ENCODE measurements around the gene FANCC.
A peak's percentile ranks its signal among the peaks of the same experiment; 100 is the strongest.

The FANCC gene

DNA sequence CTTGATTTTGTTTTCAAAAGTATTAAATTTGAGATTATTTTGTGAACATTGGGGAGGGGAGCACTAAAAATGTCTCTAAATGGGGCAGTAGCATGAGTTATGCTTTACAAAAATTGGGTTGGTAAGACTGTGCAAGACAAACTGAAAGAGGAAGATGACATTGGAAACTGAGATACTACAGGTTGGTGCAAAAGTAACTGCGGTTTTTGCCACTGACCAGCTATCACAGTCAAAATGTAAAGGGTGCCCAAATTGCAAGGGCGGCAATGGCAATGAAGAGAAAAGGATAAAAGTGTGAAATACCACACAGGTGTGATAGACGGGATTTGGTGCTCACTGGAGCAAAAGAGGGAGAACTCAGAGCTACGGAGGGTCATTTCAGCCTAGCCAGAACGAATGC lies 124.0 kb downstream of the FANCC start:
- H3K4me3 Mint-ChIP-seq: no peak overlapping the region
- H3K27me3 Mint-ChIP-seq: no peaks in the 10 kb centered on the region
- CTCF ChIA-PET: no interaction called here
- H3K36me3 Mint-ChIP-seq: peaks cover 7% of the 10 kb centered on the region
- peaks cover 3% of the 10 kb centered on the region for H3K9me3 Mint-ChIP-seq
- DNase-seq: no peak
- peaks cover 39% of the 10 kb centered on the region for H3K4me1 Mint-ChIP-seq
- no peak overlapping the region for H3K27ac Mint-ChIP-seq

DNA sequence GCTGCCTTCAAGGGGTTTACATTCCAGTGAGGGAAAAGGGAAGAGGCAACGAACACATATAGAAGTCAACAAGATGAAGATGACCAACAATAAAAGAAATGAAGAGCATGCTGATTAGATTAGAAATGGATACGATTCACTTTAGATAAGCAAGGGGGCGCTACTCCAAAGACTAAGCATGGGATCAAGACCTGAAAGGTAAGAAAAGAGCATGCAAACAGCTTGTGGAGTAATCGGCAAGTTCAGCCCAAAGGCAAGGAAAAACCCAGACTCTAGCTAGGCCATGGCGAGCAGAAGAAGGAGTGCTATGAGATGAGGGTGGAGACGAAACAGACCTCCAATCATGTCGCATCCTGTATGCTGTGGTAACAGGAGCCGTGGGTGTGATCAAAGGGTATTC lies 124.4 kb downstream of the FANCC start:
- Mint-ChIP-seq H3K4me1 (peaks cover 44% of the 10 kb centered on the region), H3K4me3 (no peak overlapping the region), H3K27me3 (no peaks in the 10 kb centered on the region), H3K36me3 (peaks cover 7% of the 10 kb centered on the region), H3K27ac (no peak overlapping the region), H3K9me3 (peaks cover 3% of the 10 kb centered on the region)
- CTCF ChIA-PET: no interaction called here
- DNase-seq: no peak

DNA sequence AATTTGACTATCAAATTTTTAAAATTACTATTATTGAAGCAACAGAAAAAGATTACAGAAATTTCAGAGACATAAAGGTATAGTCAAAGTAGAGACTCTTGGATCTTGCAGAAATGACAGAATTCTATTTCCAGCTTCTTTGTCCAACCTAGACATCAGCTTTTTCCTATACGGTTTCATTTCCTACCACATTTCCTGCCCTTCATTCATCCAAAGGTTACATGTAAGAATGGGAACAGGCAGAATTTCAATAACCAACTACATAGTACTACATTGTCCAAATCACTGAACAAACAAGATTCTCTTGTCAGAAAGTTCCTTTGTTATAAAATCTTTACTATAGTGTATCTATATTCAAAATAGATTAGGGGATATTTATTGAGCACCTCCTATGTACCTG lies 124.9 kb downstream of the FANCC start:
- CTCF ChIA-PET: no interaction called here
- Mint-ChIP-seq H3K36me3 (peaks cover 7% of the 10 kb centered on the region), H3K9me3 (peaks cover 3% of the 10 kb centered on the region), H3K4me3 (no peak overlapping the region), H3K27ac (no peak overlapping the region), H3K27me3 (no peaks in the 10 kb centered on the region), H3K4me1 (peaks cover 48% of the 10 kb centered on the region)
- no peak for DNase-seq

DNA sequence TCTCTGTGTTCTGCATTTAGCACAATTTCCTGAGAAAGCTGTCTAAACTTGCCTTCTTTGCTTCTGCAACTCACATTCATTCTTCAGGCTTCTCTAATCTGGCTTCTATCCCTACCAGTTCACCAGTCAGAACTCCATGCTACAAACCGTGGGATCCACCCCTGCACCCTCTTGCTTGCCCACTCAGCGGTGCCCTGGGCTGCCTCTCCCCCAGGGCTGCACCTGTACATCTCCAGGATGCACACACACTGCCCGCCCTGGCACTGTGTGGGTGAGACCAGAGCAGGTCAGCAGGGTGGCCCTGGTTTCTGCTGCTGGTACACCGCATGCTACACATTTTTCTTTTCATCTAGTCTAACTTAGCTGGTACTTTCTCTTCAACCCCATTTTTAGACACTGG lies 127.1 kb downstream of the FANCC start:
- peaks cover 52% of the 10 kb centered on the region for H3K4me1 Mint-ChIP-seq
- H3K9me3 Mint-ChIP-seq: peaks cover 3% of the 10 kb centered on the region
- H3K36me3 Mint-ChIP-seq: peaks cover 11% of the 10 kb centered on the region
- peak overlapping the region; percentile 58 for H3K4me3 Mint-ChIP-seq
- no peak for DNase-seq
- peak overlapping the region; percentile 88 for H3K27ac Mint-ChIP-seq
- H3K27me3 Mint-ChIP-seq: no peaks in the 10 kb centered on the region
- CTCF ChIA-PET: interaction anchor here (0.8 to 2.3 kb wide), 4 partner anchors 10 to 78 kb away, joined by 3 to 6 read pairs (median 3); no protein-coding TSS in a partner anchor

DNA sequence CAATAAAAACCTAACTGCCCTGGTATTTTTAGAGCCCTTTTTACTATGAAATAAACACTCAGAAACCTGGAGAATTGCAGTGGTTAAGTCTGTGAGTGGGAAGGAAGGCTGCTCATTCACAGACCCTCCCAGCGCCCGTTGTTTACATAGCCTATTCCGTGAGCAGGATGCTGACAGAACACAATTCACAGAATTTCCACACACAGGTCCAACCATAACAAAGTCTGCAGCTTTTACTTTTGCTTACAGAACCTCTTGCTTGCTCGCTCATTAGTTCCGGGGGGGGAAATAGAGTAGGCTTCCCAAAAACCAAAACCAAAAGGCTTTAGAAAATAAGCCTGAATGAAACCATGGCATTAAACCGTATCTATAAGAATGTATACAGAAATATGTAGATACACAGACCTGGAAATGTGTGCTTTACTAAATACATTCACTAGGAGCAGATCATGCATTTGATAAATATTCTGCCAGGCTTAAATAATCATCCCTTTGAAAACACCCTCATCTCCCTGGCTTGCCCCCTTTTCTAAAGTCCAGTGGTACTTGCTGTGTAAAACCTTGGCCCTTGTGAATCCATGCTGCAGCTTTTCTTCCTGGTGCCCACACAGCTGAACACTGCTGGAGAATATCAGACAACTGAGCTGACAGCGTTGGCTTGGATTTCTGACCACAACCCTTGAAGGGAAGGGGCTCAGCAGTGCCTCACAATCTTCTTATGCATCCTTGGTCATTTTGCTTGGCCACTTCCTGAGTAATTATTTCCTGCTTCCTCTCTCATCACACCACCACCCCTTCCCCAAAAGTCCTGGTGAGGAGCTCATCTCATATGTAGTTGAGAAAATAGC lies 128.0 kb downstream of the FANCC start:
- peak overlapping the region; percentile 58 for H3K4me3 Mint-ChIP-seq
- CTCF ChIA-PET: interaction anchor here (0.8 to 2.3 kb wide), 5 partner anchors 9 to 508 kb away, joined by 3 to 6 read pairs (median 3); no protein-coding TSS in a partner anchor
- peaks cover 3% of the 10 kb centered on the region for H3K9me3 Mint-ChIP-seq
- peak; percentile 69 for DNase-seq
- H3K27me3 Mint-ChIP-seq: no peaks in the 10 kb centered on the region
- peaks cover 53% of the 10 kb centered on the region for H3K4me1 Mint-ChIP-seq
- H3K36me3 Mint-ChIP-seq: peaks cover 12% of the 10 kb centered on the region
- H3K27ac Mint-ChIP-seq: peak overlapping the region; percentile 88

DNA sequence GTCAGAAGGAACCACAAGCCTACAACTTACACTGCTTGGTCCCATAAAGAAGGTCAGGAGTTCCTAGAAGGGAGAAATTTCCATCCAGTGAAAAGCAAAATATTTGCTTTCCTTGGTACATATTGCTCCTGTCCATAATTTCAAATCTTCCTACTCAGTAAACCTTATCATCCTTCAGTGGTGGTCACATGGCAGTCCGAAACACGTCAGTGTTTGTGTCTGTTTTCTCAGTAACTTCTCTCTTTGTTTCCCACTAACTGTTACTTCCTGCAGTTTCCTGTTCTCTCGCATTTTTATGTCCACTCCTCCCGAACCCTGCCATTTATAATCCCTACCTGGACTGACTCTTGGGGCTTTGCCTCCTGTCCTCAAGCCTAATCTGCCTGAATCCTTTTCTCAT lies 129.1 kb downstream of the FANCC start:
- H3K4me3 Mint-ChIP-seq: peak overlapping the region; percentile 21
- peaks cover 54% of the 10 kb centered on the region for H3K4me1 Mint-ChIP-seq
- peaks cover 3% of the 10 kb centered on the region for H3K9me3 Mint-ChIP-seq
- CTCF ChIA-PET: interaction anchor here (0.9 kb wide), 1 partner anchor 507 kb away, joined by 3 read pairs; no protein-coding TSS in a partner anchor
- H3K27ac Mint-ChIP-seq: peak overlapping the region; percentile 88
- H3K27me3 Mint-ChIP-seq: no peaks in the 10 kb centered on the region
- peaks cover 15% of the 10 kb centered on the region for H3K36me3 Mint-ChIP-seq
- DNase-seq: no peak

DNA sequence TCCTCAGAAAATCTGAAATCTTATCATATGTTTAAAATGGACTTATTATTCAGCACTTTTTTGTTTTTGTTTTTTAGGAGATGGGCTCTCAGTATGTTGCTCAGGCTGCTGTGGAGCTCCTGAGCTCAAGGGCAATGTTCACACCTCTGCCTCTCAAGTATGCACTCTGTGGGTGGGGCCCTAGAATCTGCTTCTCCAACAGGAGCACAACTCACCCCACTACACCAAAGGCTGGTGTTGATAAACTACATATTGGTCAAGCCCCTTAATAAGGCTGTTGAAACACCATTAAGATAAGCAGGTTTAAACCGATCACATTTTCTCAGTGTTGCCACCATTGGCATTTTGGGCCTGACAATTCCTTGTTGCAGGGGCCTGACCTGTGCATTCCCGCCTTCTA lies 131.6 kb downstream of the FANCC start:
- Mint-ChIP-seq H3K36me3 (peaks cover 9% of the 10 kb centered on the region), H3K27ac (no peak overlapping the region), H3K4me3 (no peak overlapping the region), H3K4me1 (peaks cover 40% of the 10 kb centered on the region), H3K9me3 (no peaks in the 10 kb centered on the region), H3K27me3 (no peaks in the 10 kb centered on the region)
- DNase-seq: no peak
- CTCF ChIA-PET: interaction anchor here (1.0 kb wide), 1 partner anchor 9 kb away, joined by 3 read pairs; no protein-coding TSS in a partner anchor

DNA sequence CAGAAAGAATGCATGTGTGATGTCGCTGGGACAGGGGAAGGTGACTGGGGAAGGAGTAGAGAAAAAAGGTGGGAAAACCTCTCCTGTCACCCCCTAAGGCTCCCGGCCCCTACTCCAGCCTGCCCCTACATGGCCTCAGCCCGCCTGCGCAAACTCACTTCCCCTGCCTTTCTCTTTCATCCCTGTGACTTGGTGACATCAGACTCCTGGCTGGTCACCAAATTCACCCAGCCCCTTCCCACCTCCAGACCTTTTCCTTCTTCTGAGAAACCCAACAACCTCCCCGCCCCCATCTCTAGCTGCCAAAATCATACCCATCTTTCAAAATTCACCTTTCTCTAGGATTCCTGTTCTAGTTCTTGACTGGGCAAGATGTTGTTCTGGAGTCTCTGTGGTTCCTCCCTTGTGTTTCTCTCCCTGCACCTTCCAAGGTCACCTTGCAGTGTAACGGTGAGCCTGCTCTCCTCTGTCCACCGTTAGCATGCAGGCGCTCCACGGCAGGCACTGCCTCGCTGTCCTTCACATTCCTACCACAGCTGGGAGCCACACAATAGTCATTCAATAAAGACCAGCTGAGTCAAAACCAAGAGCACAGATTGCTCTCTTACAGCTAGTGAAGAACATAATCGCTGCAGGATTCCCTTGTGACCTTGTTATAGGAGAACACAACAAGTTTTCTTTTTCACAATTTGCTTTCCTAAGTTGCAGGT lies 134.5 kb downstream of the FANCC start:
- peaks cover 9% of the 10 kb centered on the region for H3K36me3 Mint-ChIP-seq
- H3K27ac Mint-ChIP-seq: no peak overlapping the region
- no peaks in the 10 kb centered on the region for H3K27me3 Mint-ChIP-seq
- no peak overlapping the region for H3K4me3 Mint-ChIP-seq
- no peak for DNase-seq
- no peaks in the 10 kb centered on the region for H3K9me3 Mint-ChIP-seq
- CTCF ChIA-PET: interaction anchor here (0.7 kb wide), 1 partner anchor 501 kb away, joined by 3 read pairs; no protein-coding TSS in a partner anchor
- H3K4me1 Mint-ChIP-seq: peaks cover 10% of the 10 kb centered on the region

DNA sequence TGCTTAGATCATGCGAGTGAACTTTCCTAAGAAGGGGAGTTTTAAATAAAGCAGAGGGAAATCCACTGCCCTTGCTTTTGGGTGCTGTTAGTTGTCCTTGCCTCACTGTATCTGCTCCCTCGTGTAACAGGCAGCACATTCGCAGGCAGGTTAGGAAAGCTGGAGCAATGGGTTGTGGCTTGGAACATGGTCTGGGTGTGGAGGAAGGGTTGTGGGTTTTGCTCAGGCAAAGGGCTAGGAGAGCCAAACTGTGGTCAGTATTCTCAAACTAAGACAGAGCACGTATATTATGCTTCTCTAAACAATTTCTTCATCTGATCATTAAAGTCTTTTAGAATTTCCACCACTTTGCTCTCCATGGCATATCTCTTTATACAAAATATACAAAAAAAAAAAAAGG lies 135.7 kb downstream of the FANCC start:
- no peaks in the 10 kb centered on the region for H3K27me3 Mint-ChIP-seq
- H3K9me3 Mint-ChIP-seq: no peaks in the 10 kb centered on the region
- DNase-seq: no peak
- H3K4me3 Mint-ChIP-seq: no peak overlapping the region
- peaks cover 9% of the 10 kb centered on the region for H3K36me3 Mint-ChIP-seq
- H3K27ac Mint-ChIP-seq: no peak overlapping the region
- CTCF ChIA-PET: no interaction called here
- H3K4me1 Mint-ChIP-seq: peaks cover 5% of the 10 kb centered on the region

DNA sequence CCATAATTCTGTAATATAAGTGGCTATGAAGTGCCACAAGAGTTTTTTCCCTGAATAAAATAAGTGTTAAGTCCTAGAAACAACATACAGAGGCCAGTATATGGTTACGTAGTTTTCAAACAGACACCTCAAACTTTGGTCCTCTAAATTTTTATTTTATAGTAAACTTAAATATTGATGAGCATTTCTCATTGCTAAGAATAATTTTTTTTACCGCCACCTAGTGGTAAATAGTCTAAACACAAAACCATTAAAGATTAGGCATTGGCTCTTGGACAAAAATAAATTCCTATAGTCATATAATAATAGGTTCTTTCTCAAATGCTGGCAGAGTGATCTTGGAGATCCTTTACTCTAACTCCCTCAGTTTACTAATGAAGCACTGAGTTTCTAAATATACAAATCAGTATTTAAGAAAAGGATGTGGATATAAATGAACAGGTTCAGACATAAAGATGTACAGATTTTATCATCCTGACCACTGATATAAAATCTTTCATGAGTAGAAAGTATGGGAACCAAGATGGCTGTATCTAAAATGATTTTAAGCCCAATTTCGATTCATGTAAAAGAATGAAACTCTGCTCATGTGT lies 136.2 kb downstream of the FANCC start:
- Mint-ChIP-seq H3K4me1 (peaks cover 5% of the 10 kb centered on the region), H3K9me3 (no peaks in the 10 kb centered on the region), H3K36me3 (peaks cover 9% of the 10 kb centered on the region), H3K4me3 (no peak overlapping the region), H3K27me3 (no peaks in the 10 kb centered on the region), H3K27ac (no peak overlapping the region)
- CTCF ChIA-PET: interaction anchor here (1.8 kb wide), 1 partner anchor 50 kb away, joined by 8 read pairs; no protein-coding TSS in a partner anchor
- no peak for DNase-seq

DNA sequence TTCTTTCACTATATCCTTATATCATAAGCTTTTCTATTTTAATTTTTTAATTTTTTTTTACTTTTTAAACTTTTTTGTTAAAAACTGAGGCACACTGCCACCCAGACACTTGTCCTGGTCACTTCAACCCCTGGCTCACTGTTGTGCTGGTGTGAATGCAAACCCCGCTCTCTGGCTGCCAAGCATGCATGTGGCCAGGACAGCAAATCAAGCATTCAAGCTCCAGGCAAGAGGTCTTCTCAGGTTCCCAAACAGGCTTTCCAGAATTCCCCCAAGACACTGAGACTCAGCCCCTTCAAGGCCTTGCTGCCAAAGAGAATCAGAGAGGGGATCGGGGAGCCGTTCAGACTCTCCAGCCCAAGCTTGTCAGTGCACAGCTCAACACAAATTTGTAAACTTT lies 139.9 kb downstream of the FANCC start:
- no peak overlapping the region for H3K4me3 Mint-ChIP-seq
- no peaks in the 10 kb centered on the region for H3K36me3 Mint-ChIP-seq
- no peak for DNase-seq
- CTCF ChIA-PET: interaction anchor here (1.1 to 3.2 kb wide), 3 partner anchors 8 to 46 kb away, joined by 3 to 19 read pairs (median 5); no protein-coding TSS in a partner anchor
- H3K27ac Mint-ChIP-seq: no peak overlapping the region
- H3K4me1 Mint-ChIP-seq: no peaks in the 10 kb centered on the region
- H3K9me3 Mint-ChIP-seq: no peaks in the 10 kb centered on the region
- no peaks in the 10 kb centered on the region for H3K27me3 Mint-ChIP-seq

DNA sequence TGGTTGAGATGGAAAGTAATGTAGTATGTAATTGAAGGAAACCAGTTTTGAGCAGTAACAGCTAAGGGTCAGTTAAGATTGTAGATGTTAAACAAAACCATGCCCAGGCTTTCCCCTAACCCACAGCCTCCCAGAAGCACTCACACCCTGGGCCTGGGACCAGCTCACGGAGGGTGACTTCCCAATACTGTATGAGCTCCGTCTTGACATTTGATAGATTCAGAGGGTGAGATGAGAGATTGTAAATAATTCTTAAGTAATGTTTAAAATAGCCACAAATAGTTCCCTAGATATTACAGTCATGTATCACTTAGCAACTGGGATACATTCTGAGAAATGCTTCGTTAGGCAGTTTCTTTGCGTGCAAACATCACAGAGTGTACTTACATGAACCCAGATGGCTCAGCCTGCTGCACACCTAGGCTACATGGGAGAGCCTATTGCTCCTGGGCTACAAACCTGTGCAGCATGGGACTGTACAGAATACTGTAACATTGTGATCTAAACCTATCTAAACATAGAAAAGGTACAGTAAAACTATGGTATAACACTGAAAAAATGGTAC lies 140.7 kb downstream of the FANCC start:
- Mint-ChIP-seq H3K36me3 (peaks cover under 1% of the 10 kb centered on the region), H3K27ac (no peak overlapping the region), H3K4me1 (peaks cover under 1% of the 10 kb centered on the region), H3K4me3 (no peak overlapping the region), H3K27me3 (no peaks in the 10 kb centered on the region), H3K9me3 (no peaks in the 10 kb centered on the region)
- CTCF ChIA-PET: interaction anchor here (1.1 to 2.1 kb wide), 2 partner anchors 9 to 46 kb away, joined by 3 to 5 read pairs; no protein-coding TSS in a partner anchor
- DNase-seq: no peak

DNA sequence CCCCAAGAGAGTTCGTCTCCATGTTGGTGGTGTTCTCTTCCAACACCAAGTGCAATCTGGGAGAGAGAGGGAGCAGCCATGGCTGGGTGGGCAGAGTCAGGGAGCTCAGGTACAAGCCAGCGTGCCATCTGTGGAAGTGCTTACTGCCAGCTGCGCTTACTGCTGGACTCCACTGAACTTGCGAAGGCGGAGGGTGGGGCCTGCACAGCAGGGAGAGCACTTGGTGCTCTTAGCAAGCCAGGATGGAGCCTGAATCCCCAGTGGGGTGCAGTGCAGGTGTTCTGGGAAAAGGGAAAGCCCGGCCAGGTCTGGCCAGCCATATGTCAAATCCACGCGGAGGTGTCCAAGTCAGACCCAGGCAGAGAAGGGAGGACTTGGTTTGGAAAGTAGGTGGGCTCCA lies 142.0 kb downstream of the FANCC start:
- DNase-seq: no peak
- H3K27ac Mint-ChIP-seq: no peak overlapping the region
- H3K4me3 Mint-ChIP-seq: no peak overlapping the region
- peaks cover 4% of the 10 kb centered on the region for H3K36me3 Mint-ChIP-seq
- peaks cover 9% of the 10 kb centered on the region for H3K4me1 Mint-ChIP-seq
- H3K9me3 Mint-ChIP-seq: no peaks in the 10 kb centered on the region
- CTCF ChIA-PET: interaction anchor here (1.2 kb wide), 1 partner anchor 25 kb away, joined by 3 read pairs; no protein-coding TSS in a partner anchor
- no peaks in the 10 kb centered on the region for H3K27me3 Mint-ChIP-seq

DNA sequence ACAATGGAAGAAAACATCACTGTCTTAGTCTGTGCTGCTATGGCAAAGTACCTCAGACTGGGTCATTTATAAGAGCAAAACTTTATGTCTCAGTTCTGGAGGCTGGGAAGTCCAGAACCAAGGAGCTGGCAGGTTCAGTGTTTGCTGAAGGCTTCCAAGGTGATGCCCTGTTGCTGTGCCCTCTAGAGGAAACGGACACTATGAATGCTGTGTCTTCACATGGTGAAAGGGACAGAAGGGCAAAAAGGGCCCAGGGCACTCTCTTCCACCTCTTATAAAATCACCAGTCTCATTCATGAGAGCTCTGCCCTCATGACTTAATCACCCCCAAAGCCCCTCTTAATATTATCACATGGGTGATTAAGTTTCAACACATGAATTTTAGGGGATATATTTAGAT lies 143.5 kb downstream of the FANCC start:
- peaks cover 6% of the 10 kb centered on the region for H3K36me3 Mint-ChIP-seq
- no peak for DNase-seq
- H3K4me3 Mint-ChIP-seq: no peak overlapping the region
- CTCF ChIA-PET: interaction anchor here (1.2 kb wide), 1 partner anchor 23 kb away, joined by 3 read pairs; no protein-coding TSS in a partner anchor
- H3K9me3 Mint-ChIP-seq: no peaks in the 10 kb centered on the region
- no peak overlapping the region for H3K27ac Mint-ChIP-seq
- peaks cover 11% of the 10 kb centered on the region for H3K4me1 Mint-ChIP-seq
- H3K27me3 Mint-ChIP-seq: no peaks in the 10 kb centered on the region
